Thymus (tissue), 11 donors: ENCODE data around the gene NRG3. TPM values are rescaled to one million over a fixed set of nuclear protein-coding genes. Genes with fewer than 3 reads are reported as not detected.

ENCODE experiments used
- DNase-seq, 9 donors: peaks; one replicate each; pipeline ENCODE4 v3.0.0-alpha.2; 2013; ENCODE audit warnings: low spot score in 9 of 9, low read depth in 6 of 9, missing footprints in 1 of 9
- H3K27ac ChIP-seq, 2 donors: one replicate each; pipeline ENCODE4 v1.5.1; 2013; ENCODE audit warnings: control low read depth in 1 of 2, low read depth in 1 of 2, low read length in 1 of 2, mild to moderate bottlenecking in 1 of 2, moderate library complexity in 1 of 2
- H3K27me3 ChIP-seq, 2 donors: one replicate each; pipeline ENCODE4 v1.5.1; 2013; ENCODE audit warnings: low read length in 1 of 2; ENCODE audit not compliant: control insufficient read depth in 2 of 2, insufficient read depth in 1 of 2
- H3K36me3 ChIP-seq, 2 donors: one replicate each; pipeline ENCODE4 v1.5.1; 2013; ENCODE audit warnings: low read length in 1 of 2, mild to moderate bottlenecking in 1 of 2, moderate library complexity in 1 of 2; ENCODE audit not compliant: control insufficient read depth in 2 of 2, insufficient read depth in 2 of 2
- H3K4me1 ChIP-seq, 2 donors: one replicate each; pipeline ENCODE4 v1.5.1; 2013; ENCODE audit warnings: low read length in 2 of 2; ENCODE audit not compliant: control insufficient read depth in 2 of 2, insufficient read depth in 2 of 2
- H3K4me3 ChIP-seq, 2 donors: one replicate each; pipeline ENCODE4 v1.5.1; 2013; ENCODE audit warnings: low read length in 2 of 2, control low read depth in 1 of 2, mild to moderate bottlenecking in 1 of 2
- H3K9me3 ChIP-seq, 2 donors: one replicate each; pipeline ENCODE4 v1.5.1; 2013; ENCODE audit warnings: low read length in 1 of 2, mild to moderate bottlenecking in 1 of 2; ENCODE audit not compliant: control insufficient read depth in 2 of 2, insufficient read depth in 1 of 2
- WGBS: extraction: QIAGEN DNeasy Blood & Tissue Kit; methylation state at CpG from one replicate; pipeline ENCODE4 v1.1.7; 2013; 5-methylcytosine and 5-hydroxymethylcytosine counted together
- polyA plus RNA-seq: library from polyadenylated mRNA; stranded (reverse); fragments of 200-250 nt; gene quantifications from one replicate; pipeline ENCODE4 v1.2.3, GENCODE V29; 2013
- total RNA-seq: library from RNA; stranded (reverse); fragments of 120-200 nt; gene quantifications from one replicate; pipeline ENCODE4 v1.2.4, GENCODE V29; 2013
- donor health status: healthy.

NRG3 gene
- total and polyA plus RNA-seq, 2 donors, result 0.09 TPM; not detected in 1

DNA sequence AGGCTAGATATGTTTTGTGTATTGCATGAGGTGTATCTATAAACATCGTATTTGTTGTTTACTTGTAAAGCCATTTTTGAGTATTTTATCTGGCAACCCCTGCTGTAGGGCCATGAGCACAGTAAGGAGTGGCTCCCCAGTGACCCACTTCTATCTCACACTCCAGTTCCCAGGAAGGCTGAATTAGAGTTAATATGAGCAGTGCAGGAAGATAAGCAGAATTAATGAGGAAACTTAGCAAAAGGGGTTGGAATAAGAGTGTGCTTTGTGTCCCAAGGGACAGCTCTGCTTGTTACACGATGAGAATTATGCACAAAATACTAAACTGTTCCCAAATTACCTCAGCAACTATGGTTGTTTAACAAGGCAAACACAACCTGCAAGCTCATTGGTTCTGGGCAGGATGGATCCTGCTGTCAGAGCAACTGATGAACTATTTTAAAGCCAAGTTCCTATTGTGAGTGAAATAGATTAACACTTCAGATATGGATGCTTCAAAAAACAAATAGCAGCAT lies 1005.8 kb downstream of the NRG3 start:
- WGBS, result 84% methylated on average over 2 of the region's 2 CpGs
- no peak for DNase-seq
- no peaks in the 10 kb centered on the region for H3K27me3 ChIP-seq
- no peaks in the 10 kb centered on the region for H3K4me1 ChIP-seq
- no peak overlapping the region for H3K27ac ChIP-seq
- H3K9me3 ChIP-seq, result no peaks in the 10 kb centered on the region
- H3K4me3 ChIP-seq, result no peak overlapping the region
- H3K36me3 ChIP-seq, result no peaks in the 10 kb centered on the region

- Histone ChIP-seq H3K27me3 (no peaks in the 10 kb centered on the region), H3K9me3 (no peaks in the 10 kb centered on the region), H3K27ac (no peak overlapping the region), H3K36me3 (no peaks in the 10 kb centered on the region), H3K4me1 (no peaks in the 10 kb centered on the region), H3K4me3 (no peak overlapping the region)
- WGBS, result 81% methylated on average over 1 of the region's 1 CpG
- no peak for DNase-seq
Measured at GRCh38 chr10:82882722-82883121, 1007.7 kb downstream of the NRG3 start.

- no peaks in the 10 kb centered on the region for H3K36me3 ChIP-seq
- H3K9me3 ChIP-seq, result no peaks in the 10 kb centered on the region
- H3K4me1 ChIP-seq, result no peaks in the 10 kb centered on the region
- no peak for DNase-seq
- H3K4me3 ChIP-seq, result no peak overlapping the region
- no peak overlapping the region for H3K27ac ChIP-seq
- 88% methylated on average over 1 of the region's 1 CpG for WGBS
- no peaks in the 10 kb centered on the region for H3K27me3 ChIP-seq
Measured at GRCh38 chr10:82883603-82884002, 1008.6 kb downstream of the NRG3 start.

GRCh38 chr10:82887488-82887887 lies 1012.5 kb downstream of the NRG3 start:
- H3K9me3 ChIP-seq, result no peaks in the 10 kb centered on the region
- 90% methylated on average over 1 of the region's 1 CpG for WGBS
- no peak for DNase-seq
- H3K4me3 ChIP-seq, result no peak overlapping the region
- no peaks in the 10 kb centered on the region for H3K27me3 ChIP-seq
- no peak overlapping the region for H3K27ac ChIP-seq
- H3K4me1 ChIP-seq, result no peaks in the 10 kb centered on the region
- H3K36me3 ChIP-seq, result no peaks in the 10 kb centered on the region

- Histone ChIP-seq H3K27ac (no peak overlapping the region), H3K36me3 (no peaks in the 10 kb centered on the region), H3K4me1 (no peaks in the 10 kb centered on the region), H3K4me3 (no peak overlapping the region), H3K27me3 (no peaks in the 10 kb centered on the region), H3K9me3 (no peaks in the 10 kb centered on the region)
- 57% methylated on average over 10 of the region's 10 CpGs for WGBS
- DNase-seq, result no peak
Measured at GRCh38 chr10:82888809-82889455, 1013.9 kb downstream of the NRG3 start.

- no peaks in the 10 kb centered on the region for H3K27me3 ChIP-seq
- DNase-seq, result no peak
- H3K4me3 ChIP-seq, result no peak overlapping the region
- H3K4me1 ChIP-seq, result no peaks in the 10 kb centered on the region
- H3K36me3 ChIP-seq, result no peaks in the 10 kb centered on the region
- H3K9me3 ChIP-seq, result no peaks in the 10 kb centered on the region
- 66% methylated on average over 2 of the region's 2 CpGs for WGBS
- H3K27ac ChIP-seq, result no peak overlapping the region
Measured at GRCh38 chr10:82889728-82890127, 1014.7 kb downstream of the NRG3 start.

DNA sequence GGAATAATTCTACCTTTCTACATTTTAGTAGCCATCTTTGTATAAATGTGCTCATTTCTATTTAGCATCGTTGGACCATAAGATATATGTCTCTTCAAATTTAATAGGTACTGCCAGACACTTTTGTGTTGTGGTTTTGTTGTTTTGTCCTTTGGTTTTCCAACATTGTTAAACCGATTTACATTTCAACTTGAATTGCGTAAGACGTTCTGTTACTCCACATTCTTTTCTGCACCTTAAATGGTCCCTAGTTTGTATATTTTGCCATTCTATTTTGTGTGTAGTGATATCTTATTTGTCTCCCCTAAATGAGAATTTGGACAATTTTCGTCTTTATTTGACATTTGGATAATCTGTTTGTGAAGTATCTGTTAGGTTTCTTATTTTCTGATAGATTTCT lies 1015.6 kb downstream of the NRG3 start:
- WGBS, result 93% methylated on average over 5 of the region's 5 CpGs
- Histone ChIP-seq H3K27ac (no peak overlapping the region), H3K36me3 (no peaks in the 10 kb centered on the region)

DNA sequence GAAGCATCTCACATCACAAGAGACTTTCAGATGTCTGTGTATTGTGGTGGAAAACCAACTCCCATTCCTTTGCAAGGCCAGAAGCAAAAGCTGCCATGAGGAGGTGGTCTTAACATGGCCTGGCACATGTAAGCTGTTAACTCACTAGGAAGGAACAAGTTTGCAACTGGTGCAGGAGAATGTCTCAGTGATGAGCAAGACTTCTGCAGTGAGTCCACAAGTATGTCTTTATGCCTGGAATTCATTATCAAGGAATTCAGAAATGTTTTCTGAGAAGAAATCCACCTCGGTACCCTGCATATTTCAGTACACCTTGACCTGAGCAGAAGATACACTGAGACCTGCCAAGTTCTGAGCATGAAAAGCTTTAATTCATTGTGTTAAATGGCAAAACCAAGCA lies 1033.1 kb downstream of the NRG3 start:
- 100% methylated on average over 1 of the region's 1 CpG for WGBS
- H3K9me3 ChIP-seq, result no peaks in the 10 kb centered on the region
- H3K27me3 ChIP-seq, result no peaks in the 10 kb centered on the region
- no peaks in the 10 kb centered on the region for H3K4me1 ChIP-seq
- H3K27ac ChIP-seq, result no peak overlapping the region
- no peak overlapping the region for H3K4me3 ChIP-seq
- DNase-seq, result no peak
- no peaks in the 10 kb centered on the region for H3K36me3 ChIP-seq

More for the DNA sequence above, 1015.6 kb downstream of the NRG3 start:
- no peak for DNase-seq
- H3K4me3 ChIP-seq, result no peak overlapping the region
- H3K9me3 ChIP-seq, result no peaks in the 10 kb centered on the region
- H3K4me1 ChIP-seq, result no peaks in the 10 kb centered on the region
- H3K27me3 ChIP-seq, result no peaks in the 10 kb centered on the region

DNA sequence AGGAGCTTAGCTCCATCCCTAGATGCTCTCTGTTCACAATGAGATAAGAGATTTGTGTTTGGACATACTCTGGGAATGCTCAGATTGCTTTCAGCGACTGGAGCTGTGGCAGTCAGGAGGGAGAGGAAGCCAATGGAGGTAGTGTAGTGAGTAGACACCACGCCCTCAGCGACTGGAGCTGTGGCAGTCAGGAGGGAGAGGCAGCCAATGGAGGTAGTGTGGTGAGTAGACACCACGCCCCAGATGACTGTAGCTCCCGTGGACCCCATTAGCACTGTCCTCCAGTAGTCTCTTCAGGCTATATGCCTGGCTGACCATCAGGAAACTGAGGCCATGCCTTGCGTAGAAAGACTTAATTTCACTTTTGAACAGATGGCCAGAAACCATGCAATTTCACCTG lies 1033.8 kb downstream of the NRG3 start:
- H3K36me3 ChIP-seq, result no peaks in the 10 kb centered on the region
- no peaks in the 10 kb centered on the region for H3K4me1 ChIP-seq
- DNase-seq, result no peak
- H3K4me3 ChIP-seq, result no peak overlapping the region
- H3K27me3 ChIP-seq, result no peaks in the 10 kb centered on the region
- no peaks in the 10 kb centered on the region for H3K9me3 ChIP-seq
- no peak overlapping the region for H3K27ac ChIP-seq
- WGBS, result 85% methylated on average over 6 of the region's 6 CpGs
